ENCODE results near the gene SCN9A.
"Not testable (repeated sequence)": the region's sequence is repeated elsewhere in the genome, so short reads cannot be mapped to it uniquely, and the experiment has no call there.

The SCN9A gene

GRCh38 chr2:166375736-166376487 lies at the start of gene SCN9A:
Gene SCN9A, minus strand, starts transcription at chr2:166375944. Its CDS starts 64,188 bp downstream, at chr2:166311756.
- Histone ChIP-seq H3K4me2 (peak within 1 kb of the TSS; percentile 85 to 100 (median 99)), H3K9ac (peak within 1 kb of the TSS; percentile 20 to 80 (median 62); a peak in 21 of 22 replicates), H3K4me3 (peak within 1 kb of the TSS; percentile 59 to 86 (median 70)), H4K20me1 (no peaks in the 10 kb centered on the region), H3K27me3 (no peaks in the 10 kb centered on the region; a peak in 1 of 22 replicates), H3K27ac (peak within 1 kb of the TSS in 4 of 11 experiments; percentile 17 to 56 (median 42); a peak in 6 of 22 replicates), H3K4me1 (peaks cover 12 to 35% (median 18%) of the 10 kb centered on the region in 10 experiments), H3K36me3 (no peaks in the 10 kb centered on the region), H3K9me3 (replicated peaks in 1 of 11) (no peaks in the 10 kb centered on the region)
- no peak for TF ChIP-seq Cebpa-rat (IDR thresholded peaks at IDR 0.05)

- no peak for TF ChIP-seq Cebpa-rat (IDR thresholded peaks at IDR 0.05)
- H3K4me1 ChIP-seq: no peaks in the 10 kb centered on the region
- H4K20me1 ChIP-seq: no peaks in the 10 kb centered on the region
- H3K9ac ChIP-seq: no peak overlapping the region
- H3K4me2 ChIP-seq: no peak overlapping the region
- no peaks in the 10 kb centered on the region for H3K9me3 ChIP-seq (replicated peaks in 1 of 11)
- H3K27ac ChIP-seq: no peak overlapping the region
- no peaks in the 10 kb centered on the region for H3K36me3 ChIP-seq
- no peak overlapping the region for H3K4me3 ChIP-seq
- H3K27me3 ChIP-seq: no peaks in the 10 kb centered on the region
Observed at GRCh38 chr2:166424841-166425240, 49.1 kb upstream of the SCN9A start.

- no peaks in the 10 kb centered on the region for H3K36me3 ChIP-seq
- H3K4me1 ChIP-seq: peaks cover 0 to 5% (median 0%) of the 10 kb centered on the region in 10 experiments; a peak in 2 of 20 replicates
- H3K4me2 ChIP-seq: no peak overlapping the region
- H3K9me3 ChIP-seq (replicated peaks in 1 of 11): no peaks in the 10 kb centered on the region
- no peak overlapping the region for H3K4me3 ChIP-seq
- TF ChIP-seq Cebpa-rat (IDR thresholded peaks at IDR 0.05): no peak
- no peaks in the 10 kb centered on the region for H4K20me1 ChIP-seq
- no peaks in the 10 kb centered on the region for H3K27me3 ChIP-seq
- H3K27ac ChIP-seq: no peak overlapping the region
- H3K9ac ChIP-seq: no peak overlapping the region
Observed at GRCh38 chr2:166419616-166419934, 43.8 kb upstream of the SCN9A start.

GRCh38 chr2:166418853-166419615 lies 43.3 kb upstream of the SCN9A start:
- no peaks in the 10 kb centered on the region for H3K27me3 ChIP-seq
- no peaks in the 10 kb centered on the region for H4K20me1 ChIP-seq
- H3K36me3 ChIP-seq: no peaks in the 10 kb centered on the region
- H3K9ac ChIP-seq: no peak overlapping the region
- H3K4me1 ChIP-seq: peaks cover 0 to 5% (median 0%) of the 10 kb centered on the region in 10 experiments; a peak in 2 of 20 replicates
- H3K4me3 ChIP-seq: no peak overlapping the region
- no peaks in the 10 kb centered on the region for H3K9me3 ChIP-seq (replicated peaks in 1 of 11)
- H3K27ac ChIP-seq: no peak overlapping the region
- TF ChIP-seq Cebpa-rat (IDR thresholded peaks at IDR 0.05): no peak
- H3K4me2 ChIP-seq: no peak overlapping the region

- no peaks in the 10 kb centered on the region for H3K27me3 ChIP-seq
- no peak overlapping the region for H3K4me3 ChIP-seq
Observed at GRCh38 chr2:166417669-166418068, 41.9 kb upstream of the SCN9A start.

GRCh38 chr2:166413255-166413654 lies 37.5 kb upstream of the SCN9A start:
- no peaks in the 10 kb centered on the region for H4K20me1 ChIP-seq
- peak overlapping the region in 2 of 11 experiments; percentile 29 to 39; a peak in 3 of 22 replicates for H3K4me2 ChIP-seq
- no peak overlapping the region for H3K9ac ChIP-seq
- H3K27ac ChIP-seq: 0 out of 22 replicates have a peak overlapping the region, but pooled peaks of 2 of the 11 experiments have one; percentile 14 to 18
- H3K4me3 ChIP-seq: no peak overlapping the region
- H3K27me3 ChIP-seq: no peaks in the 10 kb centered on the region
- no peak for TF ChIP-seq Cebpa-rat (IDR thresholded peaks at IDR 0.05)
- no peaks in the 10 kb centered on the region for H3K9me3 ChIP-seq (replicated peaks in 1 of 11)
- H3K36me3 ChIP-seq: no peaks in the 10 kb centered on the region
- peaks cover 0 to 48% (median 0%) of the 10 kb centered on the region in 10 experiments; a peak in 7 of 20 replicates for H3K4me1 ChIP-seq

More at GRCh38 chr2:166417669-166418068, 41.9 kb upstream of the SCN9A start:
- Histone ChIP-seq H3K27ac (no peak overlapping the region), H3K4me1 (peaks cover 0 to 16% (median 0%) of the 10 kb centered on the region in 10 experiments; a peak in 6 of 20 replicates), H4K20me1 (no peaks in the 10 kb centered on the region), H3K9me3 (replicated peaks in 1 of 11) (no peaks in the 10 kb centered on the region), H3K9ac (no peak overlapping the region), H3K4me2 (no peak overlapping the region), H3K36me3 (no peaks in the 10 kb centered on the region)
- TF ChIP-seq Cebpa-rat (IDR thresholded peaks at IDR 0.05): no peak

- Histone ChIP-seq H3K27me3 (no peaks in the 10 kb centered on the region), H3K9me3 (replicated peaks in 1 of 11) (no peaks in the 10 kb centered on the region), H3K4me1 (peaks cover 0 to 59% (median 0%) of the 10 kb centered on the region in 10 experiments; a peak in 7 of 20 replicates), H3K4me3 (no peak overlapping the region), H4K20me1 (no peaks in the 10 kb centered on the region), H3K36me3 (no peaks in the 10 kb centered on the region), H3K9ac (no peak overlapping the region), H3K4me2 (peak overlapping the region in 4 of 11 experiments; percentile 23 to 52 (median 43); a peak in 8 of 22 replicates), H3K27ac (peak overlapping the region in 1 of 11 experiments; percentile 19; a peak in 1 of 22 replicates)
- no peak for TF ChIP-seq Cebpa-rat (IDR thresholded peaks at IDR 0.05)
Observed at GRCh38 chr2:166411473-166412230, 35.9 kb upstream of the SCN9A start.

GRCh38 chr2:166410828-166411472 lies 35.2 kb upstream of the SCN9A start:
- Histone ChIP-seq H3K4me1 (peaks cover 0 to 55% (median 0%) of the 10 kb centered on the region in 10 experiments; a peak in 7 of 20 replicates), H3K27me3 (no peaks in the 10 kb centered on the region), H3K27ac (peak overlapping the region in 4 of 11 experiments; percentile 8 to 51 (median 45); a peak in 6 of 22 replicates), H3K4me2 (peak overlapping the region in 4 of 11 experiments; percentile 23 to 52 (median 43); a peak in 8 of 22 replicates), H3K4me3 (no peak overlapping the region), H4K20me1 (no peaks in the 10 kb centered on the region), H3K9me3 (replicated peaks in 1 of 11) (no peaks in the 10 kb centered on the region), H3K36me3 (no peaks in the 10 kb centered on the region), H3K9ac (no peak overlapping the region)
- no peak for TF ChIP-seq Cebpa-rat (IDR thresholded peaks at IDR 0.05)

- H3K4me3 ChIP-seq; H3K27ac ChIP-seq; H3K9ac ChIP-seq; H3K9me3 ChIP-seq (replicated peaks in 1 of 11); H3K27me3 ChIP-seq; H4K20me1 ChIP-seq; H3K36me3 ChIP-seq: not testable (repeated sequence)
- Histone ChIP-seq H3K4me2 (peak overlapping the region in 4 of 11 experiments; percentile 12 to 46 (median 25); a peak in 5 of 22 replicates), H3K4me1 (peaks cover 0 to 44% (median 0%) of the 10 kb centered on the region in 10 experiments; a peak in 7 of 20 replicates)
Observed at GRCh38 chr2:166407746-166408145, 32.0 kb upstream of the SCN9A start.
